Colonic mucosa (tissue), 4 donors: Measurements from ENCODE around the gene APBB2. TPM values are rescaled to one million over a fixed set of nuclear protein-coding genes. Genes with fewer than 3 reads are reported as not detected.

Experiments used
- DNase-seq: peaks from one replicate; pipeline ENCODE4 v3.0.0-alpha.2; 2020
- H3K27ac ChIP-seq: fragments of 200-600 bp; one replicate; pipeline ENCODE4 v1.8.0; 2021
- H3K27me3 ChIP-seq: fragments of 200-600 bp; one replicate; pipeline ENCODE4 v1.8.0; 2021
- H3K36me3 ChIP-seq: fragments of 200-600 bp; one replicate; pipeline ENCODE4 v1.8.0; 2021
- H3K4me1 ChIP-seq: fragments of 200-600 bp; one replicate; pipeline ENCODE4 v1.8.0; 2021; ENCODE audit warnings: mild to moderate bottlenecking
- H3K4me3 ChIP-seq: fragments of 200-600 bp; one replicate; pipeline ENCODE4 v1.8.0; 2021
- H3K9ac ChIP-seq, 2 donors: one replicate each; pipeline ENCODE4 v1.7.0; 2013; ENCODE audit warnings: control low read depth in 2 of 2, low read depth in 2 of 2, low read length in 2 of 2
- H3K9me3 ChIP-seq: fragments of 200-600 bp; one replicate; pipeline ENCODE4 v1.8.0; 2021
- CTCF ChIP-seq: fragments of 200-600 bp; IDR thresholded peaks from one replicate; pipeline ENCODE4 v1.8.0; 2022; ENCODE audit warnings: antibody characterized with exemption, mild to moderate bottlenecking
- intact Hi-C: fragments of 100-400 bp; cut with DNase I; formaldehyde crosslinking; loops from one replicate; pipeline ENCODE4 v1.14.1; 2022
- total RNA-seq, 2 donors: library from RNA; stranded (reverse); fragmentation: NEBNext Ultra II Directional in 1 of 2; extraction: Animal tissue kit (Norgen Biotek cat#: 25700) in 1 of 2; gene quantifications; one replicate each; pipeline ENCODE4 v1.2.1, GENCODE V29; 2021
- donor health status: healthy.
- donor health status: DM: no; HTN: no; CAD: no.
- donor health status: DM: no; HTN: no; CAD: no.

APBB2 gene
- total RNA-seq, 2 donors from 2014 or later, result 22.8 to 27.5 TPM

DNA sequence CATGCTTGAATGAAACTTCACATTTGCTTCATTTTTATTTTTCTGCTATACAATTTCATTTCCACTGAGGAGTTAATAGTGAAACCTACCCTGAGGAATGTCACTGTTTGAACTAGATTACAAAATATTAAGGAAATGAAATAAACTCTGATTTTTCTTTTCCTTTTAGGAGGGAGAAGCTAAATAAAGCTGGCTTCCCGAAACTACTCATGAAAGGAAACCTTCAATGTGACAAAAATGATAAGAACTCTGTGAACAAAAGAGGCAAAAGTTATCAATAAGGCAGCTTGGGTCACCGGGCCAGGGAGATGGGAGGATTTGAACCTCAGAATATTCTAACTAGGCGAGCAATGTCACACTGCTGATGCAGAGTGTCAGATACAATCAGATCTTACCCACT, 185.2 kb downstream of the APBB2 start:
- no peak overlapping the region for H3K4me3 ChIP-seq
- H3K9me3 ChIP-seq, result peaks cover 10% of the 10 kb centered on the region
- no peak for TF ChIP-seq CTCF
- H3K36me3 ChIP-seq, result no peaks in the 10 kb centered on the region
- no peak for DNase-seq
- intact Hi-C loops, result no loop called here
- no peak overlapping the region for H3K9ac ChIP-seq
- no peaks in the 10 kb centered on the region for H3K27me3 ChIP-seq
- no peaks in the 10 kb centered on the region for H3K4me1 ChIP-seq
- H3K27ac ChIP-seq, result no peak overlapping the region

DNA sequence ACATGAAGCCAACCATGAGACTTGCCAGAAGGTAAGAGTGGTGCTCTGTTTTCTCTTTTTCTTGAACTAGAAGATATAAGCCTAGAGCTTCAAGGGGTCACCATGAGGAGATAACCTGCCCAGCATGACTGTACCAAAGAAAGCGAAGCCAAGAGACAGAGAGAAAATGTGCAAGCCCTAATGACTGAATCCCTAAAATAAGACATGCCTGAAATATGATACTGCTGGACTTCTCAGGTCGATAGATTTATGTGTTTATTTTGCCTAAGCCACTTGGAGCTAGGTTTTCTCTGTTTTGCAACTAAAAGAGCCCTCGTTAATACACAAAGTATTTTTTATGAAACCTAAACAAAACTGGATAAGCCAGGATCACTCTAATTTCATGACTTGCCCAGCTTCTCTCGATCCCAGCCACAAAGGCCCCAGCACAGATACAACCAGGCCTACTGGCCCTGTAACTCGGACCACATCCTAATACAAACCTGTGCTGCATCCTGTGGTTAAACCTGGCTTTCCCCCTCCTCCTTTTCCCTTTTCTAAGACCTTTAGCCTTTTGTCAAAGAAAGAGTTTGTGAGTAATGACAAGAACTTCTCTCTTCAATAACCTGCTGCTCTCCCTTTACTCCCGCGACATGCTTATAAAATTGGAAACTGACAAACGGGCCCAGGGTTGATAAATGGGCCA, 185.8 kb downstream of the APBB2 start:
- H3K27ac ChIP-seq, result no peak overlapping the region
- TF ChIP-seq CTCF, result no peak
- no peak overlapping the region for H3K9ac ChIP-seq
- H3K9me3 ChIP-seq, result peaks cover 10% of the 10 kb centered on the region
- no peak overlapping the region for H3K4me3 ChIP-seq
- H3K4me1 ChIP-seq, result no peaks in the 10 kb centered on the region
- no peaks in the 10 kb centered on the region for H3K36me3 ChIP-seq
- no peaks in the 10 kb centered on the region for H3K27me3 ChIP-seq
- intact Hi-C loops, result no loop called here
- DNase-seq, result no peak

DNA sequence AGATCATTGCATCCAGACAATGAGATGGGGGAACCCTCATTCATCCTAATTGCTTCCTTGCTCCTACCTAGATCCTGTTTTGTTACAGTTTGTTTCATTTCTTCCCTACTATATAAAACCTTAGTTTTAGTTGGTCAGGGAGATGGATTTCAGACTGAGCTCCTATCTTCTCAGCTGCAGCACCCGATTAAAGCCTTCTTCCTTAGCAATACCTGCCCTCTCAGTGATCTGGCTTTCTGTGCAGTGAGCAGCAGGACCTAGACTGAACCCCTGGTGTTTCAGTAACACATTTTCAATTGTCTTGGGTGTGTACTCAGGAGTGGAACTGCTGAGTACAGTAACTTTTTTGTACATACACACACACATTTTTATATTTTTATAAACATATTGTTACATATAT, 187.4 kb downstream of the APBB2 start:
- H3K27ac ChIP-seq, result no peak overlapping the region
- no peak for TF ChIP-seq CTCF
- intact Hi-C loops, result no loop called here

DNA sequence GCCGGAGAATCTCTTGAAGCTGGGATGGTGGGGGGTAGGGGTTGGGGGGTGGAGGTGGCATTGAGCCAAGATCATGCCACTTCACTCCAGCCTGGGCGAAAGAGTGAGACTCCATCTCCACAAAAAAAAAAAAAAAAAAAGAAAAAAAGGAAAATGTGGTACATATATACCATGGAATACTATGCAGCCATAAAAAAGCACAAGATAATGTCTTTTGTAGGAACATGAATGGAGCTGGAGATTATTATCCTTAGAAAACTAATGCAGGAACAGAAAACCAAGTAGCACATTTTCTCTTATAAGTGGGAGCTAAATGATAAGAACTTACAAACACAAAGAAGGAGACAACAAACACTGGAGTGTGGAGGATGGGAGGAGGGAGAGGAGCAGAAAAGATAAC, 188.5 kb downstream of the APBB2 start:
- Histone ChIP-seq H3K36me3 (no peaks in the 10 kb centered on the region), H3K4me3 (no peak overlapping the region), H3K27me3 (no peaks in the 10 kb centered on the region), H3K9me3 (peaks cover 10% of the 10 kb centered on the region), H3K4me1 (no peaks in the 10 kb centered on the region), H3K9ac (no peak overlapping the region), H3K27ac (no peak overlapping the region)
- DNase-seq, result no peak
- intact Hi-C loops, result no loop called here
- TF ChIP-seq CTCF, result no peak

More for the DNA sequence above, 187.4 kb downstream of the APBB2 start:
- peaks cover 10% of the 10 kb centered on the region for H3K9me3 ChIP-seq
- H3K4me3 ChIP-seq, result no peak overlapping the region
- H3K4me1 ChIP-seq, result no peaks in the 10 kb centered on the region
- no peak for DNase-seq
- H3K9ac ChIP-seq, result no peak overlapping the region
- H3K27me3 ChIP-seq, result no peaks in the 10 kb centered on the region
- H3K36me3 ChIP-seq, result no peaks in the 10 kb centered on the region

DNA sequence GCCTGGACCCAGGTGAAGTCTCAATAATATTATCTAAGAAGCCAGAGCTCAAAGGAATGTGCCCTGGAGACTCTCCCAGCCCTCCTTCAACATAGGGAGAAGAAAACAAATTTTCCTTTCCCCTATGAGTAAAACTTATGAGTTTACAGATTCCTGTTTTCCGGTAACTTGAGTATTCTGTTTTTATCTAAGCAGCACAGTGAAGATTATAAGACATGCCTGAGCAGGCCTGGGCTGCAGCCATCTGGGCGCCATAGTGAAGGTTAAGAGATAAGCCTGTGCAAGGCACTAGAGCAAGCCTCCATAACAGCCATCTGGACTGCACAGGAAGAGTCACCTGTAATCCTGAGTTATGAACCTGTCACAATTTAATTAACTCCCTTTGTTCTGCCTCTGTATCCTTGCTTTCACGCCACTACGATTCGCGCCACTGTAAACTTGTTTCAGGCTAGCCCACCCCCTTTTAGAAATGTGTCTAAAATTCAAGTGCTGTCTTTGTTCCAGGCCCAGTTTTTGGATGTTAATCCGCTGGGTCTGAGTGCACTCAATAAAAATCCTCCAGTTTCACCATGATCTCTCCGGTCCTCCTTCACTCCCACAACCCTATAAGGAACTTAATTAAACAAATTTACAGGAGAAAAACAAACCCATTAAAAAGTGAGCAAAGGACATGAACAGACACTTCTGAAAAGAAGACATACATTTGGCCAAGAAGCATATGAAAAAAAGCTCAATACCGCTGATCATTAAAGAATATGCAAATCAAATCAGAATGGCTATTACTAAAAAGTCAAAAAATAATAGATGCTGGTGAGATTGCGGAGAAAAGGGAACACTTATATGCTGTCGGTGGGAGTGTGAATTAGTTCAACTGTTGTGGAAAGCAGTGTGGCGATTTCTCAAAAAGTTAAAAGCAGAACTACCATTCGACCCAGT, 189.5 kb downstream of the APBB2 start:
- TF ChIP-seq CTCF, result no peak
- no peak overlapping the region for H3K27ac ChIP-seq
- H3K4me3 ChIP-seq, result no peak overlapping the region

More for the DNA sequence above, 189.5 kb downstream of the APBB2 start:
- Histone ChIP-seq H3K27me3 (no peaks in the 10 kb centered on the region), H3K9ac (no peak overlapping the region), H3K9me3 (peaks cover 10% of the 10 kb centered on the region), H3K4me1 (no peaks in the 10 kb centered on the region), H3K36me3 (no peaks in the 10 kb centered on the region)
- intact Hi-C loops, result no loop called here
- DNase-seq, result no peak
